HG02798 (cell line): ENCODE measurements around the gene RECK.

Experiments
- ATAC-seq: cut with Tn5 transposase; IDR thresholded peaks from one replicate; pipeline ENCODE4 v1.9.1; 2021; ENCODE audit warnings: mild to moderate bottlenecking; ENCODE audit not compliant: unreplicated experiment, poor library complexity

The RECK gene

DNA sequence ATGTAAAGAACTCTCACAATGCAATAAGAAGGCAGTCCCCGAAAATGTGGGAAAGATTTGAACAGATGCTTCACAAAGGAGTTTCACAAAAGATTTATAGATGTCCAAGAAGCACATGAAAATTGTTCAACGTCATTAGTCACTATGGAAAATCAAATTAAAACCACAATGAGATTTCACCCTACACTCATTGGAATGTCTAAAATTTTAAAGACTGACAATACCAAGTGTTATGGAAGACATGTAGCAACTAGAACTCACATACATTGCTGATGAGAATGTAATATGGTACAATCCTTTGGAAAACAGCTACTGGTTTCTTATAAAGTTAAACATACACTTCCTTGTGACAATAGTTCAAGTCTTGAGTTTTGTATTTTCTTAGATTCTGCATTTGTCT, 11.0 kb upstream of the RECK start:
- ATAC-seq, result no peak

DNA sequence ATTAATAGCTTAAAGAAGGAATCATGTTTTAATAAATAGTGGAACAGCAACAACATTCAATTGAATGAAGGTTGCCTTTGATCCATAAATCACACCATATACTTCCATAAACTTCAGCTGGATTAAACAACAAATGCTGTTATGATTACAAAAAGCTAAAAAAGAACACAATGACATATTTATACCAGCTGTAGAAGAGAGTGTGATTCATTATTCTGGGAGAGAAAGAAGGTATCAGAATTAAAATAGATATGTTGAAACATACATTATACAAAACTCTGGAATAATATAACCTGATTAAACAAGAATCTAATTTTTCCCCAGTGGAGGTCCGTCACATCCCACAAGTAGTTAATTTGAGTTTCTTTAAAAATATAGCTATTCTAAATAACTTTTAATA, 7.5 kb upstream of the RECK start:
- ATAC-seq, result no peak

DNA sequence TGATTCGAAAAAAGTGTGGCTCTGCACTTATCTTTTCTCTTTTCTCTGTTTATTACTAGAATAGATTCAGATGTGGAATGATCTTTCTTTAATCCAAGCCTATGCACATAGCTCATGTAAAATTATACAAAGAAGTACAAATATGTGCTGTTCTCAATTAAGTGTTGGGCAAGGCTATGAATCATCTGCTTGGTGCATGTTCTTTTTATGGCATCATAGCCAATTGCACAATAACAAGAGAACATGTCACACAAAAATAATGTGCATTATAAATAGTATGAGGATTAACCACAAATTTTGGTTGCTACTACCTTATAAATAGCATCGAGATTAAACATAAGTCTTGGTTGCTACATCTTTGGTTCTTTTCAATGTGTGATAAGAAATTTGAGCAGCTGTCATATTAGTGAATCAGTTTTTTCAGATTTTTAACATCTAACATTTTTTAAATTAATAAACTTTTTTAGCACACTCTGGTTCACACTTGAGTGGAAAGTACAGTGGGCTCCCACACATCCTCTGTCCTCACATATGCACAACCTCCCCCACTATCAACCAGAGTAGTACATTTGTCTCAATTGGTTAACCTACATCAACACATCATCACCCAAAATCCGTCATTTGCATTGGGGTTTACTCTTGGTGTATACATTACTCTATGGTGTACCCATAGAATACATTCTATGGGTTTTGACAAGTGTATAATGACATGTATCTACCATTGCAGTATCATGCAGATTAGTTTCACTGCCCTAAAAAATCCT, 6.8 kb upstream of the RECK start:
- no peak for ATAC-seq

DNA sequence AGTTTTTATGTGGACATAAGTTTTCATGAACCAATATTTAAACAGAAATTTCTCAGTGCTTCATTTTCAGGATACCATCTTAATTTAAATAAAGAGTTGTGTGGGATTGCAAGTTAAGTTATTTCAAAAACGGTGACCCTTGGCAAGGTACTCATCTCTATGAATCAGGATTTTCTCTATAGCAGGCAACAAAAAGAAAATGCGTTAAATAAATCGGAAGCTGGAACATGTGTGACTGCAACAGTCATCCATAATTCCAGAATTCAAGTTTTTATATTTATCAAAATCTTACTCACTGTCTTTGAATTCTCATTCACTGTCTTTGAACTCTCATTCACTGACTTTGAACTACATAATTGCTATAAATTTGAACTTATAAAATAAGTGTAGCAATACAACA, 5.8 kb upstream of the RECK start:
- no peak for ATAC-seq

DNA sequence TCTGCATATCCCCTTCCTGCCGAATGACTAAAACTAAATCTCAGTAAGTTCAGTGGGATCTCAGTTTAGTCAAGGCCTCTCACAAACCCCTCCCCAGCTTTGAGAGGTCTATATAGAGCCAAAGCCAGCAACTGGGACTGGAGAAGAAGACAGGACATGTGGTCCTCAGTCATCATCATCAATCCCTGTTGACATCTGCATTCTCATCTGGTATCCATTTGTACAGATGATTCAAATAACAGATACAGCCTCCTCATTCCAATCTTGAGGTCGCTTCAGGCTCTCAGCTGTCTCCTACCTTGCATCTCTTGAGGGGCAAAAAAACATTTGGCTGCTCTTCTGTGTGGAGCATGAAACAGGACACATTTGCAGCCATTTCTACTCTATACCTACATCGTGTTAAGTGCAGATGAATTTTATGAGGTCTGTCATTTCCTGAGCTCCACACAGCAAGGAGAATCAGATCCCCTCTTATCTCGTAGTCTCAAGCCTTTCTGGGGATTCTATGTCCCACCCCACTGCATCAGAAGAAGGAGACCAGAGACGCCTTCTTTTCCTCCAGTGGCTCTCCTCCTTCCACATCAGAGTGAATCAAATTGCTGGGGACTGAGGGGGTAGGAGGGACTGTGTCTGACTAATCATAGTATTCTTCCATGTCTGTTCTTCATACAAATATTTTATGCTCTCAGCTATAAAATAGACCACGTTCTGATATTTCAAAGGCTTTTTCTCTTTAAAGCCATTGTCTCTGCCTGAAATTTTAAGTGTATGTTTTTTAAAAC, 4.7 kb upstream of the RECK start:
- ATAC-seq, result no peak

DNA sequence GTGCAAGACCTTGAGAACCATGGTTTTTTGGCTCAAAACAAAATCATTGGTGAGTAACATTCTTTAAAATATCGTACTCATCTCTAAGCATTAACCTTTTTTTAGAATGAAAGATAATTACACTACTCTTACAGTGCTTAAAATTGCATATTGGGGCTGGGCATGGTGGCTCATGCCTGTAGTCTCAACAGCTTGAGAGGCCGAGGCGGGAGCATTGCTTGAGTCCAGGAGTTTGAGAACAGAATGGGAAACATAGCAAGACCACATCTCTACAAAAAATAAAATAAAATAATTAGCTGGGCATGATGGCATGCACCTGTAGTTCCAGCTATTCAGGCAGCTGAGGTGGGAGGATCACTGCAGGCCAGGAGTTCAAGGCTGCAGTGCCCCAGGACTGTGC, 2.9 kb upstream of the RECK start:
- ATAC-seq, result no peak

DNA sequence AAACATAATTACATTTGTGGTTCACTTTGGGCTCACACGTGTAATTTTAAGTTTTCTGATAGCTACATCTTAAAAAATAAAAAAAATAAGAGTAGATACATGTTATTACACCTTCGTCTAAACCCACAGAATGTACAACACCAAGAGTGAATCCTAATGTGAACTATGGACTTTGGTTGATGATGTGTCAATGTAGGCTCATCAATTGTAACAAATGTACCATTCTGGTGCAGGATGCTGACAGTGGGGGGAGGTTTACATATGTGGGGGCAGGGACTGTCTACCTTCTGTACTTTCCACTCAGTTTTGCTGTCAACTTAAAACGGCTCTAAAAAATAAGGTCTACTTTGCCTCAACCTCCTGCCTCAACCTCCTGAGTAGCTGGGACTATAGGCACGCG, 2.5 kb upstream of the RECK start:
- no peak for ATAC-seq

DNA sequence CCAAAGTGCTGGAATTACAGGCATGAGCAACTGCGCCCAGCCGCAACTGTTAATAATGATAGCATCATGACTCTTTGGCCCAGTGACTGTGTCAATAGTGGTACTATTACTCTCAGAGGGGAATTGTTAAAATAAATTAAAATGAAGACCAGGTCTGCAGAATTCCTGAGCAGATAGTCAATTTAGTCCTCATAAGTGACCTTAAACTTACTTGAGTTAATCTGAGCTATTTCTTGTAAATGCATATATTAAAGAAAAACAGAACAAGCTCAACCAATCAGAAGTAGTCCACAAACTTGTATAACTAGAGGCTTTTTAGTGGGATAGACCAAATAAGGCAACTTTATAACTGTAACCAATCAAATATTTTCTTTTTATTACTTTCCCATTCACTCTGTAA, 1.7 kb upstream of the RECK start:
- no peak for ATAC-seq

DNA sequence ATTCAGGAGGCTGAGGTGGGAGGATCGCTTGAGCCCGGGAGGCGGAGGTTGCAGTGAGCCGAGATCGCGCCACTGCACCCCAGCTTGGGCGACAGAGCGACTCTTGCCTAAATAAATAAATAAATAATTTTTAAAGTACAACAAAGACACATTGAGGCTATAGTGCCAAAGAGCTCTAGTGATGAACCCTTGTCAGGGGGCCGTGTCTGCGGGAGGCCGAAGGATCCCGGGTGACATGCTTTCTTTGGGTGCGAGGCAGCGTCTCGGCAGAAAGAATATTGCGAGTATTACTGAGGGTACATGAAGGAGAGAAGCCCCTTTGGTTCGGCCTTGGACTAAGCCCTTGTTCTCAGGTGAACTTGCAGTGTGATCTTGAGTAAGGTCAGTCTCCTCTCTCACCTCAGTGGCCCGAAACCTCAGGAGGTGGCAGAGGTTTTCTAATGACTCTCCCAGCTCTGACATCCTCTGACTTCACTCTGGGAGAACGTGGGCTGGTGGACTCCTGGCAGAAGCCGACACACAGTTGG, 397 bp upstream of the RECK start:
- no peak for ATAC-seq

DNA sequence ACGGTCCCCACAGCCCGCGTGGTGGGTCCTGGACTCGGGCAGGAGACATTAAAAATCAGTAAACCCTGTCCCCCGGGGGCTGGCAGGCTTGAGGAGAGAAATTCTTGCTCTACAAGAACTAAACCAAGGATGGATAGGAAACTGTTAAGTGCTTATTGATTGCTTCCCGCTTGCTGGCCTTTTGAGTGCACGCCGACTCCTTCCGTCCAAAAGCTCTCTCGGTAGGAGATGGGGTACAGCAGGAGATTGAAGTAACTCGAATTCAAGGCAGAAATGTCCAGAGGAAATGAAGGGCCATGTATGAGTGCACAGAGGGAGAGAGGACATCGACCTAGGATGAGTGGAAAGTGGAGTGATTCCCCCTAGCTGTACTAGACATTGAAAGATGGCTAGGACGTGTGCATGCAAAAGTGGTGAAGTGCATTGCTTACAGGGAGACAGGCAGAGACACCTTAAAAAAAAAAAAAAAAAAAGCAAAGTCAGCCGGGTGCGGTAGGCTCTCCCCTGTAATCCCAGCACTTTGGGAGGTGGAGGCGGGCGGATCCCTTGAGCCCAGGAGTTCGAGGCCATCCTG, 923 bp downstream of the RECK start:
- ATAC-seq, result no peak

DNA sequence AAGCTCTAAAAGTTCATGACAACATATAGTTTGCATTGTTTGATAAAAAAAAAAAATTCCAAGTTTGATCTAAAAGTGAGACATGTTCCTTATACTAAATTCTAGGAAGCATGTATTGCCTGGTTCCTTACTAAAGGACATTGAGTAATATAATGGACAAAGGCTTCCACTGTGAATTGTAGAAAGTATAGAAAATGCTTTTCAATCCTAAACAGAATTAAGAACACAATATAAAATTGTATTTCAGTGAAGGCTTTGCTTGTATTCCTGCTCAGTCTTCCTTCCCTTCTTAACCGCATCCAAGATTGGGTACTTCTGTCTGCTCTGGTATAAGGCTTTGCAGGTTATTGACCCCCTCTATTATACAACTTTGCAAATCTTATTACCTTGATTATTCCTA, 2.4 kb downstream of the RECK start:
- no peak for ATAC-seq

DNA sequence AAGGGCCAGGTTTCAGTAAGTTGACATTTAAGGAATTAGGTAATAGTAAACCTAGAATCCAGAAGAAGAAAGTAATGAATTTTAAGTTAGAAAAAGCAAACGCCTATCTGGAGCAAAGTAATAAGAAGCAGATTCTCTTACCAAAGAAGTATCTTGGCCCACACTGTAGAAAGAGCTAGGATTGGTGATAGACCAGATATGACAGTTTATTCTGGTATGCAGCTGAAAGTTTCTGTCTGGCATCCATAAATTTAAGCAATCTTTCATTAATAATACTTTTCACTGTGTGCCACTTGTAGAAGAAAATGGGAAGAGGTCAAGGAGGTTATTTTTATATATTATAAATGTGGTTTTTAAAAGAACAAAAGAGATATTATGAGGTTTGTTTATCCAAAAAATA, 3.0 kb downstream of the RECK start:
- no peak for ATAC-seq

DNA sequence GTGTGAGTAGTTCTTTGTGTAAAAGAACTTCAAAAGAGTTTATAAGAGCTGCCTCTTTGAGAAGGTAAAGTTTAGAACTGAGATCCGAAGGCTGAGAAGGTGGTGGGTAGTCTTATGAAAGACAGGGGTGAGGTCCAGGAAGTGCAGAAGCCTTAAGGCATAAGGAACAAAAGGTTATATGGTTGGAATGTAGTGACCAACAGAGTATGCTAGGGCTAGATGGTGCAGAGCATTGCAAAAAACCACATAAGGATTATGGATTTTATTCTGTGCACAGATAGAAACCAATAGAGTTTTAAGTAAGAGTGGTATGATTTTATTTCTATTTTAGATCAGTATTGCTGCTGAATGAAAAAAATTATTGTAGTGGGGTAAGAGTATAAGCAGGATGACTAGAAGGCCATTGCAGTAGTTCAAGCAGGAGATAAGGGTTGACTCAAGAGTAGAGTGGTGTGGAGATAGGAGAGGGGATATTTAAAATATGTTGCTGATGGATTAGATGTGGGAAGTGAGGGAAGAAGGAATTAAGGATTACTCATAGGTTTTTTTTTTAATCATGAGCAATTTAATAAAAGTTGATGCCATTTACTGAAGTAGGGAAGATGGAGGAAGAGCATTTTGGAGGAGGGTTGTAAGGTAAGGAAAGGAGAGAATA, 3.7 kb downstream of the RECK start:
- no peak for ATAC-seq

DNA sequence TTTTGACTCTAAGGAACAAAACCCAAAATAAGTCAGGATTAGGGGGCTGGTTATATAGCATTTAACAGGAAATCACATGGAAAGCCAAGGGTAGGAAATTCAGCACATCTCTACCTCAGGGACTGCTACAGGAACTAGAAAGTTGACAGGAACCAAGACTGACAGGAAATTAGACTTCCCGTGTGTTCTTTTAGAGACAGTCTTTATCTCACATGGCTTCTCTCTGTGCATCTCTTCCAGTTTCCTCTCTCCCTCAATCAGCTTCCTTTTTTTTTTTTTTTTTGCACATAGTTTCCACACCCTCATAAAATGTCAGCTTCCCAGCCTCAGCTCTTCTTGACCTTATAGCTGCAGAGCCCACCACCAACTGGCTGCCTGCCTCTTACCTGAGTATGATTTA, 4.8 kb downstream of the RECK start:
- no peak for ATAC-seq

DNA sequence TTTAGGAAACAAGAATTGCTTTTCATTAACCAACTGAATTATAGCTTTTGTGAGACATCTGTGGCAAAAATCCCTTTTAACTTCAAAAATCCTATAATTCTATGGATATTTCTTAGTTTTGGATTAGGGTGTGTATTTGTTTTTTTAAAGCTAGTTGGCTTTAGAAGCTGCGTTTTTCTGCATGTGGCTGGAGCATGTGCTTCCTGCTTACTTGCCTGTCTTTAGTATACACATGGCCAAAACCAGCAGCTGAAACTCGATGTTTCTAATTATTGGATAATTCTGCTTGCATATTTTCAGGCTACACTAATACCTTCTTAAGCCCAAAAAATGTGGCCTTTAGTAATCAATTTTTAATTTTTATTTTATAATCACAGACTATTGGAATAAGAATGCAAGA, 8.9 kb downstream of the RECK start:
- no peak for ATAC-seq

DNA sequence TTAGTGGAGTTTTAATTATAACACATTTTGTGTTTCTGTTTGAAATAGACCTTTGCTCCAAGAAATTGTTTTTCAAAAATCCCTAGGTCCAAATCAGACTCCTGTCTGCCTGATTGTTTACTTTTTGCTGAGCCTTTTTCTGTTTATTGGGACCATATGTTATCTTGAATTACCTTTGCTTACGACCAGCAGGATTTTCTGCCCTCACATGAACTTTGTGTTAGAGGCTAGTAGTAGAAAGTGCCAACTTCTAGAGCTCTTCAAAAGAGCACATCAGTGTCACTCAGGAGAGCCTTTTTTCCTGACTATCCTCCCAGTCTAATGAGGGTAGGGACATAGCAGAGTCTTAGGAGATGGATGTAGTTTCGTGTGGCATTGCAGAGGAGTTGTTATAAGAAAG, 10.2 kb downstream of the RECK start:
- ATAC-seq, result no peak

DNA sequence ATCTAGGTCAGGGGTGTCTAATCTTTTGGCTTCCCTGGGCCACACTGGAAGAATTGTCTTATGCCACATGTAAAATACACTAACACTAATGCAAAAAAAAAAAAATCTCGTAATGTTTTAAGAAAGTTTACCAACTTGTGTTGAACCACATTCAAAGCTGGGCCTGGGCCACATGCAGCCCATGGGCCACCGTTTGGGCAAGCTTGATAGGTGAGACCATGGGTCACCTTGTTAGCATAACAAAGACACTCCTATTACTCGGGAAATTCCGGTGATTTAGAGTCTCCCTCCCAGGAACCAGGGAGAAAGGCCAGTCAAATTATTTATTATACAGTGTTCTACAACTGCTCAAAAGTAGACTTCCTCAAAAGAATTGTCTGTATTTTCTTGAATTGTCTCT, 12.7 kb downstream of the RECK start:
- ATAC-seq, result no peak

DNA sequence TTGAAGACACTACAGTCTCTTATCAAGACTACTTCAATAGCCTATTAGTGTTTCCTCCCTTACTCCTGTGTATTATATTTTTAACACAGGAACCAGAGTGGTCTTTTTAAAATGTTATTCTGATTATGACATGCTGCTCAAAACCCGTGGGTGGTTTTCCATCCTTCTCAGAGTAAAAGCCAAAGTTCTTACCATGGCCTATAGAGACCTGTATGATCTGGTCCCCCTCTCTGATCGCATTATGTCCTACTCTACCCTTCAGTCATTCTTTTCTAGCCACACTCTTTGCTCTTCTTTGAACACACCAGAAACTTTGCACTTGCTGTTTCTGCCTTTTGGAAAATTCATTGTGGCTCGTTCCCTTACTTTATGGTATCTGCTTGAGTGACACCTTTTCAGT, 13.8 kb downstream of the RECK start:
- ATAC-seq, result no peak

DNA sequence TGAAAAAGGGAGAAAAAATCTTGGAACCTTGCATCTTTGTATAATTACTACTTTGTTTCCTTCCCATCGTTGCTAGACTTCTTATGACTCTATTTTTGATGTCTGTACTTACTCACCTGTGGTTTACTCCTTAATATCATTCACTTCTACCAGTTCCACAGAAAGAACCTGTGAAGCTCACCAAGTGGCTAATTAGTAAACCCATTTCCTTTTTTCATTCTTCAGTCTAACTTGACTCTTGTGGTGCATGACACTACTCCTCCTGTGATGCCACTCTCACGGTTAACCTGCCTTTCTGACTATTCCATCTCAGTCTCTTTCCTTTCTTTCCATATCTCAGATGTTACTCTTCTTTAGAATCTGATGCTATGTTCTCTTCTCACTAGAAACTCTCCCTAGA, 14.6 kb downstream of the RECK start:
- ATAC-seq, result no peak

DNA sequence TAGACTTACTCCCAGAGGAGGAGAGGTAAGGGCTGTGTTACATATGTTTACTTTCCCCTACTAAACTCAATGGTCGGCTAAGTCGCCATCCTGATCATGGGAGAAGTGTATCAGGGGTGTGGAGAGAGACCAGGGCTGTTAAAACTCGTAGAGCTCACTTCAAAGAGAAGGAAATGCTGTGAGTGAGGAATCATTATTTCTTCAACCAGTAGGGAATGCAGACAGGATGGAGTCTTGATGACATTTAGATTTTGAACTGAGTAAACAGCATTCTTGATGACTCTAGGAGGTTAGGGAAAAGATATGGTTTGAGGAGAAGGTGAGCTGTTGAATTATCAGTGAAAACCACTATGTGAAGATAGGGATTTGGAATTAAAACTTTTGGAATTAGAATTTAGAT, 17.3 kb downstream of the RECK start:
- no peak for ATAC-seq

DNA sequence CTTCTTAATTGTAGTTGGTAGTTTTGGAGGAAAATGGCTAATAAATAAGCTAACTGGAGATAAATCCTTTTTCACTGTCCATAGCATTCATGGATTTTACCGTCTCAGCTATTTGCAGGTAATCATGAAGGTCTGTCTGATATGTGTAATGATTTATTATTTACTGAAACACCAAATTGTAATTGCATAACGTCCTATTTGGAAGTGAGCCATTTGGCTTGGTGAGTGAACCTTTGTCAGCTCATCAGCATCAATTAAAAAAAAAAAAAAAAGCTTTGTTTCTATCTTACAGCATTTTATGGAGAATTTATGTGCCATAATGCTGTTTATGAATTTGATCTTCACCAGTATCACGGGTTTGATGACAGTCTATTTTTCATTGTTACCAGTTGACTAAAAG, 20.2 kb downstream of the RECK start:
- no peak for ATAC-seq
